Measurements from ENCODE around the gene DMKN.

DNA sequence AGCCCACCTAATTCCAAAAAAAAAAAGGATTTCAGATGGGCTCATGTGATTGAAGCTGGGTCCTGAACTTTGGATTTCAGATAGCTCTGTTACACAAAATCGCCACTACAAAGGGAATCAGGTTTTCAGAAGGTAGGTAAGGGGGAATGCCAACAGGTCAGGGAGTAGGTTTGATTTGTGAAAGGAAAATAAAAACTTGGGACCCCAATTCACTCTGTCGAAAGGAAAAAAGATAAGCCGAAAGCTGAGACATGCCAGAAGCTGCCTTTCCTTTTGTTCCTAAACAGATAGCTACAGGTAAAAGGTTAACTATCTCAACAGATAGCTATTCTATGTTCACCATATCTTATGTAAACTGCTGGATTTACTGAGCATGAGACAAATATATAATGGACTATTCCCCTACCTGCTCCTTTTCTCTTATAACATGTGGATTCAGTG, 27.2 kb downstream of the DMKN start:
- TF ChIP-seq, protein P1, sequence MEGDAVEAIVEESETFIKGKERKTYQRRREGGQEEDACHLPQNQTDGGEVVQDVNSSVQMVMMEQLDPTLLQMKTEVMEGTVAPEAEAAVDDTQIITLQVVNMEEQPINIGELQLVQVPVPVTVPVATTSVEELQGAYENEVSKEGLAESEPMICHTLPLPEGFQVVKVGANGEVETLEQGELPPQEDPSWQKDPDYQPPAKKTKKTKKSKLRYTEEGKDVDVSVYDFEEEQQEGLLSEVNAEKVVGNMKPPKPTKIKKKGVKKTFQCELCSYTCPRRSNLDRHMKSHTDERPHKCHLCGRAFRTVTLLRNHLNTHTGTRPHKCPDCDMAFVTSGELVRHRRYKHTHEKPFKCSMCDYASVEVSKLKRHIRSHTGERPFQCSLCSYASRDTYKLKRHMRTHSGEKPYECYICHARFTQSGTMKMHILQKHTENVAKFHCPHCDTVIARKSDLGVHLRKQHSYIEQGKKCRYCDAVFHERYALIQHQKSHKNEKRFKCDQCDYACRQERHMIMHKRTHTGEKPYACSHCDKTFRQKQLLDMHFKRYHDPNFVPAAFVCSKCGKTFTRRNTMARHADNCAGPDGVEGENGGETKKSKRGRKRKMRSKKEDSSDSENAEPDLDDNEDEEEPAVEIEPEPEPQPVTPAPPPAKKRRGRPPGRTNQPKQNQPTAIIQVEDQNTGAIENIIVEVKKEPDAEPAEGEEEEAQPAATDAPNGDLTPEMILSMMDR (conservative IDR thresholded peaks at IDR 0.05; ENCODE audit: low read length) = no peak
- TF ChIP-seq EZH2phosphoT487 (IDR thresholded peaks at IDR 0.05; ENCODE audit: borderline replicate concordance) = no peak
